Measurements from ENCODE around the gene RABL6.
"Not testable (repeated sequence)": the region's sequence is repeated elsewhere in the genome, so short reads cannot be mapped to it uniquely, and the experiment has no call there.

The RABL6 gene, protein sequence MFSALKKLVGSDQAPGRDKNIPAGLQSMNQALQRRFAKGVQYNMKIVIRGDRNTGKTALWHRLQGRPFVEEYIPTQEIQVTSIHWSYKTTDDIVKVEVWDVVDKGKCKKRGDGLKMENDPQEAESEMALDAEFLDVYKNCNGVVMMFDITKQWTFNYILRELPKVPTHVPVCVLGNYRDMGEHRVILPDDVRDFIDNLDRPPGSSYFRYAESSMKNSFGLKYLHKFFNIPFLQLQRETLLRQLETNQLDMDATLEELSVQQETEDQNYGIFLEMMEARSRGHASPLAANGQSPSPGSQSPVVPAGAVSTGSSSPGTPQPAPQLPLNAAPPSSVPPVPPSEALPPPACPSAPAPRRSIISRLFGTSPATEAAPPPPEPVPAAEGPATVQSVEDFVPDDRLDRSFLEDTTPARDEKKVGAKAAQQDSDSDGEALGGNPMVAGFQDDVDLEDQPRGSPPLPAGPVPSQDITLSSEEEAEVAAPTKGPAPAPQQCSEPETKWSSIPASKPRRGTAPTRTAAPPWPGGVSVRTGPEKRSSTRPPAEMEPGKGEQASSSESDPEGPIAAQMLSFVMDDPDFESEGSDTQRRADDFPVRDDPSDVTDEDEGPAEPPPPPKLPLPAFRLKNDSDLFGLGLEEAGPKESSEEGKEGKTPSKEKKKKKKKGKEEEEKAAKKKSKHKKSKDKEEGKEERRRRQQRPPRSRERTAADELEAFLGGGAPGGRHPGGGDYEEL

DNA sequence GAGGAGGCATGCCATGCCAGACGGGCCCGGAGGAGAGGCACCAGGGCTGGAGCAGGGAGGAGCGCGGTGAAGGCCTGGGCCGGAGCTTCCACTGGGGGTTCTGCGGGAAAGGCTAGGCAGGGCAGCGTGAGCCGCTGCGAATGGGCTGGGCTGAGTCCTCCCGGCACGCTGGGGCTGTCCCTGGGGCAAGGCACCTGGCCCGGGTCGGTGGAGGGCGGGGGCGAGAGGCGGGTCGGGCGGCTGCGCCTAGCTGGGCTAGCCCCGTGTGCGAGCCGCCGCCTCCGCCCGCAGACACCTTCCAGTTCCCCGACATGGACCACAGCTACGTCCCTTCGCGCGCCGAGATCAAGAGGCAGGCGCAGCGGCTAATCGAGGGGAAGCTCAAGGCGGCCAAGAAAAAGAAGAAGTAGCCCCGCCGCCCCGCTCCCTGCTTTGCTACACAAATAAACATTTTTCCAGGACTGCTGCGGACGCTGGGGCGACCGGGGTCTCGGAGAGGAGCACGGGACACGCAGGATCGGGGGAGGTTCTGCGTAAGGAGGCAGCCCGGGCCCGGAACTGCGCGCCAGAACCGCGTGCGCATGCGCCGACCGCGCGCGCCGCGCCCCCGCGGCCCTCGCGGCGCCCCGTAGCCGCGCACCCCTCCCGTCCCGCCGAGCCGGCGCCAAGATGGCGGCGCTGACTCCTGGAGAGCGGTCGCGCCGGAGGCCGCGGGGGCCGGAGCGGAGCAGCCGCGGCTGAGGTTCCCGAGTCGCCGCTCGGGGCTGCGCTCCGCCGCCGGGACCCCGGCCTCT lies at the start of gene RABL6:
TSS of gene RABL6 (plus strand) at position 668 of the 794 bp plus-strand sequence. CDS start 249 bp downstream, outside the sequence.
- DNase-seq = peak; percentile 49 to 94 (median 66)
- intact Hi-C loops (cut with DNase I) = loop anchor here (5.0 kb wide), 1 partner anchor 35 kb away; the partner anchor contains the start of gene AJM1

DNA sequence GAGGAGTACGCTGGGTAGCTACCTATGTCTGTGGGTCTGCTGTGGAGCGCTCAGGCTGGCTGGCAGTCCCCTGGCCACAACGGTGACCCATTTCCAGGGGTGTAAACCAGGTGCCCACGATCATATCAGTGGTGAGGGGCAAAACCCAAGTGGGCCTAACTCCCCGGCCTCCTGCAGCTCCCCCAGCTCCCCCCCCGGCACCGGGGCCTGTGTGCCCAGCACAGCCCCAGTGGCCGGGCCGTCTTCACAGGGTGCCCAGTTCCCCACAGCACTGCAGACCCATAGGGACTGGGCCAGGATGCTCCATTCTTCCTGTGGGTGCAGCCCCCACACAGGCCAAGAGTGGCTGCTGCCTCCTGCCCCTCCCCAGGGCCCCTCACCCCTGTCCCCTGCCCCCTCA lies 48.7 kb upstream of the RABL6 start:
- intact Hi-C loops (cut with DNase I) = no loop called here
- DNase-seq = peak in 3 of 10 donors; percentile 35 to 43 (median 43)

DNA sequence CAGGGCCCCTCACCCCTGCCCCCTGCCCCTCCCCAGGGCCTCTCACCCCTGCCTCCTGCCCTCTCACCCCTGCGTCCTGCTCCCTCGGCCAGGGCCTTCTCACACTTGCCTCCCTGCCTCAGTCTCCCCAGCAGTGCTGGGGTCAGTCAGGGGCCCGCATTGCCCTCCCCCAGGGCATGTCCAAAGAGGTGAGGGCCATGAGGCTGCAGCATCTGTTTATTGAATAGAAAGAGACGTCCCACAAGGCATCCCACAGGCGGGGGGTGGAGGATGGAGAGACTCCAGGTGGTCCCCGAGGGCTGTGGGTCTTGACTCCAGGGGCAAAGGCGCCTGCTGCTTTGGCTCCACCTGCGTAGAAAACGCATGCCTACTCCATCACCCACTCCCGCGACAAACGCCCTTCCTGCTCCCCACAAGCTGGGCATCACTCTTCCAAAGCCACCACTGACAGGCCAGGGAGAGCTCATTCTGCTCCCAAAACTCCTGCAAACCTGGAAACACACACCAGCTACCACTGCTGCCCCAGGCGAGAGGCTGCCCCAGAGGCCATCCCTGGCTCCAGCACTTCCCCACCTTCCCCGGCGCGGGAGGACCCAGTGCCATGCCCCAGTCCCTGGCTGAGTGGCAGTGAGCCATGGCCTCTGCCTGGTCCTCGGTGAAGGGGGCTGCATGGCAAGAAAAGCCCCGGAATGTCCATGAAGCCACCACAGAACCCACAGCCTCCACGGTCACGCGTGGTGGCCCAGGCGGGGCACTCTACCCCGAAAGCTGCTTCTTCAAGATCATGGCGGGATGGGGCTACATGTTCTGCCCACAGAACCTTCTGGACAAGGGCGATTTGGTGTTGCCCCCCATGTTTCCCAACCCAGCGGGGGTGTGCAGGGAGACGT lies 48.1 kb upstream of the RABL6 start:
- peak in 4 of 10 donors; percentile 6 to 72 (median 62) for DNase-seq
- intact Hi-C loops (cut with DNase I) = no loop called here

- intact Hi-C loops (cut with DNase I) = no loop called here
- DNase-seq = peak in 4 of 10 donors; percentile 11 to 87 (median 72)
Measured at GRCh38 chr9:136760424-136760823, 47.3 kb upstream of the RABL6 start.

- intact Hi-C loops (cut with DNase I) = not testable (repeated sequence)
- DNase-seq = peak; percentile 44 to 95 (median 69)
Measured at GRCh38 chr9:136760834-136761544, 46.8 kb upstream of the RABL6 start.

DNA sequence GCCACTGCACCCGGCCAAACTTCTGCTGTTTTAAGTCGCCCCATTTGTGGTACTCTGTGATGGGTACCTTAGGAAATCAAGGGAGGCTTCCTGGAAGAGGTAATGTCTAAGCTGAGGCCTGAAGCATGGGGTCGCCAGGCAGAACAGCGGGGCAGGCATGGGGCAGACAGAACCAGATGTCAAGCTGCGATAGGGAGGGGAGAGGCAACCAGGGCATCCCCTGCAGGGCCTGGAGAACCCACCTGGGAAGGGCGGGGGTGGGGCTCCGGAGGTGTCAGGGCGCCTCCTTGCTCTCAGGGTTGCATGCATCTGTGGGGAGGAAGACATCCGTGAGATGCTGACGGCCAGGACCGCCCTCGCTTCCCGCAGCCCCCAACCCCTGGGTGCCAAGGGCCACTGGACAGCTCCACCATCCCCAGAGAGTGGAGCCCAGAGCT lies 46.2 kb upstream of the RABL6 start:
- peak in 4 of 10 donors; percentile 10 to 56 (median 38) for DNase-seq
- intact Hi-C loops (cut with DNase I) = no loop called here

GRCh38 chr9:136762221-136762691 lies 45.5 kb upstream of the RABL6 start:
- peak in 4 of 10 donors; percentile 5 to 76 (median 52) for DNase-seq
- intact Hi-C loops (cut with DNase I) = no loop called here

DNA sequence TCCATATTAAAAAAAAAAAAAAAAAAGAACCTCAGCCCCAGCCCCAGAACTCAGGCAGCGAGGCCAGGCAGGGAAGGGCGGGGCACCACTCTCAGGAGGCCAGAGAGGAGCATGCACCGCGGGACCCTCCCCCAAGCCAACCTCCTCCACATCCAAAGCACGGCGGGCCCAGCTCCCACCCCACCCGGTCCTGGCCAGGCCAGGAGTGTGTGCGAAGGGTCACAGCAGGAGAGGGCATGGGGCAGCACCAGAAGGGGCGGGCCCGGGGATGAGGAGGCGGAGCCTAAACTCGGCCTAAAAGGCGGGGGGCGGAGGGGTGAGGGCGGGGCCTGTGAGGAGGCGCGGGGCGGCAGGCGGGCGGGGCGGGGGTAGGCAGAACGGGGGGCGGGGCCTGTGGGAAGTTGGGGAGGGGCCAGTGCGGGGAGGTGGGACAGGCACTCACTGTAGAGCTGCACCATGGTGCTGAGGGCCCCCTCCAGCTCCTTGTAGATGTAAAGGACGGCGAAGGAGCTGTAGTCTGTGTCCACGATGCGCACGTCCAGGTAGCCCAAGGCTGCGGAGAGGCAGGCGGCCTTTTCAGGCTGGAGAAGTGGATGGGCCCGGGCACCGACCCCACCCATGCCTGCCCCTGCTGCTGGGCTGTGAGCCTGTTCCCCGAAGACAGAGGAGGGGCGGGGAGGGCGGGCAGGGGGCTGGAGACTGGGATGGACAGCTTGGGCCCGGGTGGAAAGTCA lies 44.7 kb upstream of the RABL6 start:
- peak in 4 of 10 donors; percentile 2 to 75 (median 60) for DNase-seq
- intact Hi-C loops (cut with DNase I) = no loop called here

- intact Hi-C loops (cut with DNase I) = no loop called here
Measured at GRCh38 chr9:136763649-136764035, 44.1 kb upstream of the RABL6 start.

GRCh38 chr9:136764301-136764891 lies 43.4 kb upstream of the RABL6 start, which contains the start of gene LCN15:
Gene LCN15 (minus strand): TSS chr9:136764518. CDS start chr9:136764488, 30 bp downstream.
- peak in 3 of 10 donors; percentile 39 to 69 (median 67) for DNase-seq
- intact Hi-C loops (cut with DNase I) = no loop called here

More at GRCh38 chr9:136763649-136764035, 44.1 kb upstream of the RABL6 start:
- peak in 3 of 10 donors; percentile 50 to 73 (median 61) for DNase-seq

- intact Hi-C loops (cut with DNase I) = no loop called here
- peak in 2 of 10 donors; percentile 58 to 73 for DNase-seq
Measured at GRCh38 chr9:136765041-136765440, 42.7 kb upstream of the RABL6 start.

- intact Hi-C loops (cut with DNase I) = not testable (repeated sequence)
- peak in 3 of 10 donors; percentile 24 to 56 (median 52) for DNase-seq
Measured at GRCh38 chr9:136765745-136766409, 41.9 kb upstream of the RABL6 start.

- intact Hi-C loops (cut with DNase I) = not testable (repeated sequence)
Measured at GRCh38 chr9:136766410-136767120, 41.2 kb upstream of the RABL6 start.

GRCh38 chr9:136769710-136770191 lies 38.0 kb upstream of the RABL6 start:
- peak in 6 of 10 donors; percentile 47 to 89 (median 68) for DNase-seq
- intact Hi-C loops (cut with DNase I) = no loop called here

More at GRCh38 chr9:136766410-136767120, 41.2 kb upstream of the RABL6 start:
- DNase-seq = peak in 8 of 10 donors; percentile 58 to 94 (median 66)

DNA sequence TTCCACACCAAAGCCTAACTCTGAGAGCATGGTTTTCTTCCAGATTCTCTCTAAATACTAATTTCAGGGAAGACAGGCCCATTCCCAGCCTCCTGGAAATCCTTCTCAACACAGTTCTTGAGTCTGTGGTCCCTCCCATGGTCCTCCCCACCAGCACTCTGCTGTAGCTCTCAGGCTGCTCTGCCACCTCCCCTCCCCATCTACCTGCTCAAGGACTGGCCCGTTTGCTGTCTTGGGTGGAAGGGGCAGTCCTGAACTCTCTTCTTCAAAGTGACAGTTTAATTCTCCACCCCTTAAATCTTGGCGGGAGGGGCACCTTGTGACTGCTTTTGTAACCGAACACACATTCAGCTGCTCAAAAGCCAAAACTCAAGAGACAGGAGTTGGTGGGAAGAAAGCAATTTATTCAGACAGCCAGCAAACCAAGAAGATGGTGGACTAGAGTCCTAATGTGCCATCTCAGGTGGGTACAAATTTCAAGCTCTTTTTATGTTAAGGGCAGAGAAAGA lies 35.8 kb upstream of the RABL6 start:
- DNase-seq = peak in 3 of 10 donors; percentile 10 to 44 (median 15)
- intact Hi-C loops (cut with DNase I) = no loop called here
